Endothelial cell of umbilical vein (primary cell): Measurements from ENCODE around the gene GAPDH. TPM values are rescaled to one million over a fixed set of nuclear protein-coding genes. Genes with fewer than 3 reads are reported as not detected.

Source experiments
- BruUV-seq: library from RNA; stranded (reverse); fragments of 400-500 nt; replicated peaks from 2 replicates; lab custom pipeline; 2021; lab: Mats Ljungman, UMichigan
- CTCF ChIA-PET: fragments of 300-600, 350-600 bp; sonication (Branson Sonifier 250); formaldehyde crosslinking; loops from one replicate; lab custom pipeline; 2021; ENCODE audit warnings: antibody characterized with exemption, inconsistent platforms; lab: Charles Lee
- POLR2A ChIA-PET: fragments of 300-600, 350-600 bp; sonication (Branson Sonifier 250); formaldehyde crosslinking; loops from one replicate; lab custom pipeline; 2021; ENCODE audit warnings: antibody characterized with exemption, inconsistent platforms; lab: Charles Lee
- DNase-seq: peaks from one replicate; pipeline ENCODE4 v3.0.0-alpha.2; 2011; ENCODE audit warnings: low read depth, low spot score
- FAIRE-seq: peaks from 2 replicates; lab custom pipeline; 2011; peaks lifted over from hg19 to GRCh38; lab: Jason Lieb, UNC
- H2AFZ ChIP-seq: 2 replicates; pipeline ENCODE4 v1.6.0; 2012; ENCODE audit warnings: low read depth, low read length, control low read depth, inconsistent platforms
- H3K27ac ChIP-seq: 2 replicates; pipeline ENCODE4 v1.5.1; 2011; ENCODE audit warnings: low read depth, mild to moderate bottlenecking, control low read depth, low read length, moderate library complexity; ENCODE audit not compliant: insufficient read depth
- H3K27me3 ChIP-seq, 2 experiments: 2 replicates each; pipeline versions ENCODE4 v1.6.0 to v1.6.1; 2011; ENCODE audit warnings: low read length in 2 of 2, mixed read lengths in 1 of 2; ENCODE audit not compliant: control insufficient read depth in 2 of 2, insufficient read depth in 2 of 2
- H3K36me3 ChIP-seq, 2 experiments: 2 replicates in 1 of 2; 3 replicates in 1 of 2; pipeline ENCODE4 v1.5.1; 2011; ENCODE audit warnings: low read length in 2 of 2, mild to moderate bottlenecking in 1 of 2, moderate library complexity in 1 of 2; ENCODE audit not compliant: control insufficient read depth in 2 of 2, insufficient read depth in 2 of 2; ENCODE audit errors: extremely low read depth in 1 of 2
- H3K4me1 ChIP-seq: 3 replicates; pipeline ENCODE4 v1.5.1; 2011; ENCODE audit warnings: mild to moderate bottlenecking, low read length; ENCODE audit not compliant: control insufficient read depth, insufficient read depth; ENCODE audit errors: extremely low read depth
- H3K4me2 ChIP-seq: 2 replicates; pipeline ENCODE4 v1.6.1; 2011; ENCODE audit warnings: low read length, control low read depth, mixed read lengths; ENCODE audit not compliant: insufficient read depth
- H3K4me3 ChIP-seq, 3 experiments: fragments of 200-600 bp in 1 of 3; sonication (generic), shearing (Covaris generic) in 1 of 3; replicated peaks in 1 of 3; 2 replicates each; pipeline ENCODE4 v1.5.1; 2011 to 2016; ENCODE audit warnings: control low read depth in 3 of 3, low read length in 3 of 3, mild to moderate bottlenecking in 2 of 3, inconsistent platforms in 1 of 3, low read depth in 1 of 3, moderate library complexity in 1 of 3; ENCODE audit not compliant: insufficient read depth in 1 of 3
- H3K79me2 ChIP-seq: 2 replicates; pipeline ENCODE4 v1.6.0; 2012; ENCODE audit warnings: low read length, inconsistent platforms; ENCODE audit not compliant: control insufficient read depth, insufficient read depth
- H3K9ac ChIP-seq: replicated peaks from 2 replicates; pipeline ENCODE3; 2011; ENCODE audit warnings: low read length, control low read depth; ENCODE audit not compliant: insufficient read depth; ENCODE audit errors: extremely low read depth
- H3K9me1 ChIP-seq: replicated peaks from 3 replicates; pipeline ENCODE4 v1.6.0; 2011; ENCODE audit warnings: mild to moderate bottlenecking, low read length; ENCODE audit not compliant: control insufficient read depth, insufficient read depth; ENCODE audit errors: extremely low read depth
- H3K9me3 ChIP-seq: replicated peaks from 2 replicates; pipeline ENCODE4 v1.5.1; 2012; ENCODE audit warnings: low read length, inconsistent platforms; ENCODE audit not compliant: control insufficient read depth, insufficient read depth
- H4K20me1 ChIP-seq: replicated peaks from 2 replicates; pipeline ENCODE3; 2011; ENCODE audit warnings: mild to moderate bottlenecking, low read length; ENCODE audit not compliant: control insufficient read depth, insufficient read depth; ENCODE audit errors: extremely low read depth
- EZH2 ChIP-seq: IDR thresholded peaks from 2 replicates; pipeline ENCODE4 v1.6.1; 2012; ENCODE audit warnings: borderline replicate concordance, low read depth, mild to moderate bottlenecking, moderate library complexity, low read length, inconsistent platforms; ENCODE audit not compliant: severe bottlenecking
- FOS ChIP-seq: IDR thresholded peaks from 2 replicates; pipeline ENCODE4 v1.6.1; 2011; ENCODE audit warnings: mild to moderate bottlenecking, low read length, moderate library complexity, borderline replicate concordance; ENCODE audit not compliant: insufficient read depth
- GATA2 ChIP-seq: IDR thresholded peaks from 2 replicates; pipeline ENCODE4 v1.7.0; 2011; ENCODE audit warnings: low read depth, mild to moderate bottlenecking, moderate library complexity, mixed read lengths, low read length; ENCODE audit not compliant: insufficient read length, insufficient read depth
- JUN ChIP-seq: IDR thresholded peaks from 2 replicates; pipeline ENCODE4 v1.6.1; 2011; ENCODE audit warnings: borderline replicate concordance, low read depth; ENCODE audit not compliant: insufficient read length, insufficient read depth
- MYC ChIP-seq: IDR thresholded peaks from one replicate; pipeline ENCODE4 v1.6.1; 2011; ENCODE audit warnings: mild to moderate bottlenecking, low read depth, low read length
- POLR2A ChIP-seq: IDR thresholded peaks from 2 replicates; pipeline ENCODE4 v1.6.1; 2012; ENCODE audit warnings: low read depth, mild to moderate bottlenecking, control low read depth, low read length
- POLR2AphosphoS5 ChIP-seq: IDR thresholded peaks from 2 replicates; pipeline ENCODE4 v1.6.1; 2012; ENCODE audit warnings: low read depth, mild to moderate bottlenecking, control low read depth, low read length, moderate library complexity; ENCODE audit not compliant: insufficient read depth
- dilution Hi-C: fragments of 300-500 bp; cut with MboI; formaldehyde crosslinking; loops from one replicate; pipeline ENCODE4 v1.15.0; 2019; ENCODE audit warnings: low sequenced_read_pairs; ENCODE audit not compliant: extremely low pct_ligation_motif_present
- intact Hi-C: fragments of 100-400 bp; cut with micrococcal nuclease; formaldehyde crosslinking; loops from one replicate; pipeline ENCODE4 v1.10.0; 2022
- polyA plus RNA-seq, 4 experiments: library from polyadenylated mRNA; depleted of rRNA in 3 of 4; stranded (reverse) in 3 of 4; unstranded in 1 of 4; fragments of >200 nt; gene quantifications; 2 replicates each; pipeline versions ENCODE4 v1.2.1 to v1.2.3, GENCODE V29; 2011 to 2012; ENCODE audit warnings: missing spikeins in 1 of 4
- total RNA-seq: library from RNA; stranded (reverse); gene quantifications from 2 replicates; pipeline ENCODE4 v1.2.3, GENCODE V29; 2021
- TF ChIP-seq, protein P1 (sequence below), 2 donors: IDR thresholded peaks; 1 replicate in 1 of 2; 2 replicates in 1 of 2; pipeline ENCODE4 v1.5.1; 2011; ENCODE audit warnings: low read length in 2 of 2, mild to moderate bottlenecking in 2 of 2, moderate library complexity in 2 of 2, control low read depth in 1 of 2, inconsistent platforms in 1 of 2, low read depth in 1 of 2; ENCODE audit not compliant: insufficient read depth in 1 of 2; ENCODE audit errors: extremely low read depth in 1 of 2
- TF ChIP-seq, protein P2 (sequence below): IDR thresholded peaks from 2 replicates; pipeline ENCODE4 v1.6.1; 2011; ENCODE audit not compliant: insufficient read depth, insufficient read length

GAPDH gene
- total and polyA plus RNA-seq, 2 donors (not counting 3 experiments of a cell fraction or from before 2014, with no cell fraction given): 4,648 to 8,748 TPM

DNA sequence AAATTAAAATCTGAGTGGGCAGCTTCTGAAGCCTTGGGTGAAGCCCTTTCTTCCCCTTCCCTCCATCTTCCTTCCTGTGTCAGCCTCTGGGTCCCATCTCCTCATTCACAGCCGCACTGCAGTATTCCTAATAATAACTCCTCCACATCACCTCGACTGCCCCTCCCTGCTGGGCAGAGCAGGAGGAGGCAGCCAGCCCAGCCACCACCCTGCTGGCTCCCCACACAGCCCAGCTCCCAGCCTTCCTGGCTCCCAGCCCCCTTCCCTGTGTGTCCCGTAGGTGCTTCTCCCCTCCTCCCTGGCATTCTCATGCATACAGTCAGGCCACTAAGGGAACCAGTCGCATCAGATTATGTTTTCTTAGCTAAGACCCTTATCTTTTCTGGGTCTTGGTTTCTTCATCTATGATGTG is 17.8 kb downstream of the GAPDH start:
- Histone ChIP-seq H3K9me3 (no peaks in the 10 kb centered on the region), H3K4me3 (no peak overlapping the region), H3K27me3 (no peaks in the 10 kb centered on the region), H3K79me2 (peaks cover 51% of the 10 kb centered on the region), H3K36me3 (peaks cover 3 to 13% of the 10 kb centered on the region in 2 experiments), H3K4me2 (no peak overlapping the region), H3K4me1 (peaks cover 65% of the 10 kb centered on the region), H3K27ac (no peak overlapping the region), H2AFZ (no peak overlapping the region), H3K9ac (no peak overlapping the region), H4K20me1 (no peaks in the 10 kb centered on the region), H3K9me1 (no peaks in the 10 kb centered on the region)
- FAIRE-seq (no peak), DNase-seq (no peak)
- ChIA-PET POLR2A (interaction anchor here (1.8 kb wide), 1 partner anchor 18 kb away, joined by 10 read pairs; the partner anchor contains the start of gene GAPDH), CTCF (interaction anchor here (1.0 to 10.3 kb wide), 7 partner anchors 12 to 146 kb away, joined by 3 to 145 read pairs (median 6); partner anchors contain the start of gene GAPDH)
- intact Hi-C loops: loop anchor here (5.0 kb wide), 1 partner anchor 145 kb away; no protein-coding TSS in a partner anchor
- dilution Hi-C loops: no loop called here
- TF ChIP-seq, protein P1, sequence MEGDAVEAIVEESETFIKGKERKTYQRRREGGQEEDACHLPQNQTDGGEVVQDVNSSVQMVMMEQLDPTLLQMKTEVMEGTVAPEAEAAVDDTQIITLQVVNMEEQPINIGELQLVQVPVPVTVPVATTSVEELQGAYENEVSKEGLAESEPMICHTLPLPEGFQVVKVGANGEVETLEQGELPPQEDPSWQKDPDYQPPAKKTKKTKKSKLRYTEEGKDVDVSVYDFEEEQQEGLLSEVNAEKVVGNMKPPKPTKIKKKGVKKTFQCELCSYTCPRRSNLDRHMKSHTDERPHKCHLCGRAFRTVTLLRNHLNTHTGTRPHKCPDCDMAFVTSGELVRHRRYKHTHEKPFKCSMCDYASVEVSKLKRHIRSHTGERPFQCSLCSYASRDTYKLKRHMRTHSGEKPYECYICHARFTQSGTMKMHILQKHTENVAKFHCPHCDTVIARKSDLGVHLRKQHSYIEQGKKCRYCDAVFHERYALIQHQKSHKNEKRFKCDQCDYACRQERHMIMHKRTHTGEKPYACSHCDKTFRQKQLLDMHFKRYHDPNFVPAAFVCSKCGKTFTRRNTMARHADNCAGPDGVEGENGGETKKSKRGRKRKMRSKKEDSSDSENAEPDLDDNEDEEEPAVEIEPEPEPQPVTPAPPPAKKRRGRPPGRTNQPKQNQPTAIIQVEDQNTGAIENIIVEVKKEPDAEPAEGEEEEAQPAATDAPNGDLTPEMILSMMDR (IDR thresholded peaks at IDR 0.05; ENCODE audit: extremely low read depth in 1 of 2, insufficient read depth in 1 of 2, low read depth in 1 of 2, low read length in 2 of 2): no peak
- TF ChIP-seq POLR2AphosphoS5 (no peak), JUN (no peak), POLR2A (no peak), FOS (no peak), EZH2 (no peak), GATA2 (no peak), MYC (no peak)
- TF ChIP-seq, protein P2, sequence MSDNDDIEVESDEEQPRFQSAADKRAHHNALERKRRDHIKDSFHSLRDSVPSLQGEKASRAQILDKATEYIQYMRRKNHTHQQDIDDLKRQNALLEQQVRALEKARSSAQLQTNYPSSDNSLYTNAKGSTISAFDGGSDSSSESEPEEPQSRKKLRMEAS: no peak
- BruUV-seq: no TSS peak
